Testis (tissue), 2 donors: Measurements from ENCODE around the gene SLX4IP.

Source experiments
- POLR2A ChIP-seq: fragments of 450-650 bp; IDR thresholded peaks from one replicate; pipeline ENCODE4 v1.6.1; 2017; ENCODE audit warnings: antibody characterized with exemption, mild to moderate bottlenecking, moderate library complexity
- TF ChIP-seq, protein P1 (sequence below), 3 experiments: fragments of 450-650 bp in 2 of 3; fragments of 200-600 bp in 1 of 3; sonication (generic) in 1 of 3; IDR thresholded peaks; one replicate each; pipeline ENCODE4 v1.5.1; 2016 to 2019; ENCODE audit warnings: antibody characterized with exemption in 3 of 3, mild to moderate bottlenecking in 2 of 3, moderate library complexity in 1 of 3

DNA sequence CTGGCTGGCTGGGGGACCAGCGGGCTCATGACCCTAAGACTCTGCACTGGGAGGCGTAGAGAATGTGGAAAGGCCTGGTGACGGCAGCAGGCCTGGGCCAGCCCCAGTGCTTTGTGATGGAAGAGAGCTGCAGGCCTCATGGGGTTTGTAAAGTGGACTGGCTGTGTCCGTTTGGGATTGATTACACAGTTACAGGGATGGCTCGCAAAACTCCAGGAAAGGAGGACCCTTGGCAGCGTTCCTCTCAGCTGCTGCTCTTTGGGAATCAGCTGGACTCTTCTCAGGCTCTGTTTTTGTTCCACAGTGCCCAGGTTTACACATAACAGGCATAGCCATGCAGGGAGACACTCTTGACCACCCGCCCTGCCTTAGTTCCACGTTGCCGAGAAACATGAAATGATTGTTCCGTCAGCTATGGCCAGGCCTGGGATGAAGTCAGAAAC, 89.0 kb downstream of the SLX4IP start:
- no peak for TF ChIP-seq POLR2A
- TF ChIP-seq, protein P1, sequence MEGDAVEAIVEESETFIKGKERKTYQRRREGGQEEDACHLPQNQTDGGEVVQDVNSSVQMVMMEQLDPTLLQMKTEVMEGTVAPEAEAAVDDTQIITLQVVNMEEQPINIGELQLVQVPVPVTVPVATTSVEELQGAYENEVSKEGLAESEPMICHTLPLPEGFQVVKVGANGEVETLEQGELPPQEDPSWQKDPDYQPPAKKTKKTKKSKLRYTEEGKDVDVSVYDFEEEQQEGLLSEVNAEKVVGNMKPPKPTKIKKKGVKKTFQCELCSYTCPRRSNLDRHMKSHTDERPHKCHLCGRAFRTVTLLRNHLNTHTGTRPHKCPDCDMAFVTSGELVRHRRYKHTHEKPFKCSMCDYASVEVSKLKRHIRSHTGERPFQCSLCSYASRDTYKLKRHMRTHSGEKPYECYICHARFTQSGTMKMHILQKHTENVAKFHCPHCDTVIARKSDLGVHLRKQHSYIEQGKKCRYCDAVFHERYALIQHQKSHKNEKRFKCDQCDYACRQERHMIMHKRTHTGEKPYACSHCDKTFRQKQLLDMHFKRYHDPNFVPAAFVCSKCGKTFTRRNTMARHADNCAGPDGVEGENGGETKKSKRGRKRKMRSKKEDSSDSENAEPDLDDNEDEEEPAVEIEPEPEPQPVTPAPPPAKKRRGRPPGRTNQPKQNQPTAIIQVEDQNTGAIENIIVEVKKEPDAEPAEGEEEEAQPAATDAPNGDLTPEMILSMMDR (IDR thresholded peaks at IDR 0.05), result no peak
